Diencephalon (tissue), 1 donor: ENCODE results near the gene LPAR4. TPM values are rescaled to one million over a fixed set of nuclear protein-coding genes. Genes with fewer than 3 reads are reported as not detected.

Source experiments
- total RNA-seq: library from RNA; depleted of rRNA; stranded (reverse); fragments of >200 nt; gene quantifications from one replicate; pipeline ENCODE4 v1.2.3, GENCODE V29; 2014

The LPAR4 gene, protein sequence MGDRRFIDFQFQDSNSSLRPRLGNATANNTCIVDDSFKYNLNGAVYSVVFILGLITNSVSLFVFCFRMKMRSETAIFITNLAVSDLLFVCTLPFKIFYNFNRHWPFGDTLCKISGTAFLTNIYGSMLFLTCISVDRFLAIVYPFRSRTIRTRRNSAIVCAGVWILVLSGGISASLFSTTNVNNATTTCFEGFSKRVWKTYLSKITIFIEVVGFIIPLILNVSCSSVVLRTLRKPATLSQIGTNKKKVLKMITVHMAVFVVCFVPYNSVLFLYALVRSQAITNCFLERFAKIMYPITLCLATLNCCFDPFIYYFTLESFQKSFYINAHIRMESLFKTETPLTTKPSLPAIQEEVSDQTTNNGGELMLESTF
- 6.0 TPM for total RNA-seq

GRCh38 chrX:78747489-78747888 is at the start of gene LPAR4:
Gene LPAR4 (plus strand): TSS chrX:78747720. CDS start chrX:78754870, 7,150 bp downstream.

Other genes starting within 250 kb of the LPAR4 start
- not detected for gene RTL3, start 88.4 kb upstream of the LPAR4 start, total RNA-seq
- gene P2RY10, start 197.7 kb downstream of the LPAR4 start, total RNA-seq: not detected